Measurements from ENCODE around the gene TSPAN4. TPM values are rescaled to one million over a fixed set of nuclear protein-coding genes. Genes with fewer than 3 reads are reported as not detected.

The TSPAN4 gene
- total RNA-seq, 3 donors from 2014 or later (not counting 1 experiment from before 2014, with no cell fraction given): 11.2 to 18.6 (median 14.6) TPM

- DNase-seq (no peak), ATAC-seq (no peak)
- Mint-ChIP-seq H3K27ac (peak overlapping the region in 1 of 2 donors; percentile 52), H3K27me3 (ENCODE audit: low read depth in 2 of 2) (peaks cover 8 to 35% of the 10 kb centered on the region in 2 donors), H3K9me3 (no peaks in the 10 kb centered on the region), H3K4me1 (peaks cover 0 to 37% of the 10 kb centered on the region in 2 donors), H3K36me3 (no peaks in the 10 kb centered on the region), H3K4me3 (peak overlapping the region; percentile 76)
- TF ChIP-seq CTCF (IDR thresholded peaks at IDR 0.05): no peak
- H3K36me3 ChIP-seq (ENCODE audit: control insufficient read depth, insufficient read depth, low read length): peaks cover 6% of the 10 kb centered on the region
- no peak overlapping the region for H3K27ac ChIP-seq (ENCODE audit: low read length)
- 76% methylated on average over 21 of the region's 21 CpGs for WGBS (ENCODE audit: insufficient coverage)
- H3K4me3 ChIP-seq (ENCODE audit: low read length): no peak overlapping the region
- intact Hi-C loops (cut with micrococcal nuclease): no loop called here
- peaks cover 64% of the 10 kb centered on the region for H3K4me1 ChIP-seq (ENCODE audit: control insufficient read depth, insufficient read depth, low read length)
- peaks cover 19% of the 10 kb centered on the region for H3K27me3 ChIP-seq (ENCODE audit: control insufficient read depth, insufficient read depth, low read length)
- H3K9me3 ChIP-seq (ENCODE audit: control insufficient read depth, insufficient read depth, low read length): no peaks in the 10 kb centered on the region
Measured at GRCh38 chr11:828506-829175, 14.0 kb upstream of the TSPAN4 start.

GRCh38 chr11:829176-829846 is 13.3 kb upstream of the TSPAN4 start:
- peaks cover 70% of the 10 kb centered on the region for H3K4me1 ChIP-seq (ENCODE audit: control insufficient read depth, insufficient read depth, low read length)
- Mint-ChIP-seq H3K4me3 (peak overlapping the region; percentile 72), H3K4me1 (peaks cover 0 to 37% of the 10 kb centered on the region in 2 donors), H3K27ac (no peak overlapping the region), H3K36me3 (no peaks in the 10 kb centered on the region), H3K9me3 (no peaks in the 10 kb centered on the region), H3K27me3 (ENCODE audit: low read depth in 2 of 2) (peaks cover 8 to 35% of the 10 kb centered on the region in 2 donors)
- 16% methylated on average over 40 of the region's 40 CpGs for WGBS (ENCODE audit: insufficient coverage)
- H3K27me3 ChIP-seq (ENCODE audit: control insufficient read depth, insufficient read depth, low read length): peaks cover 19% of the 10 kb centered on the region
- no peaks in the 10 kb centered on the region for H3K9me3 ChIP-seq (ENCODE audit: control insufficient read depth, insufficient read depth, low read length)
- ATAC-seq (no peak), DNase-seq (no peak)
- H3K36me3 ChIP-seq (ENCODE audit: control insufficient read depth, insufficient read depth, low read length): peaks cover 6% of the 10 kb centered on the region
- H3K4me3 ChIP-seq (ENCODE audit: low read length): no peak overlapping the region
- TF ChIP-seq CTCF (IDR thresholded peaks at IDR 0.05): no peak
- intact Hi-C loops (cut with micrococcal nuclease): no loop called here
- no peak overlapping the region for H3K27ac ChIP-seq (ENCODE audit: low read length)

DNA sequence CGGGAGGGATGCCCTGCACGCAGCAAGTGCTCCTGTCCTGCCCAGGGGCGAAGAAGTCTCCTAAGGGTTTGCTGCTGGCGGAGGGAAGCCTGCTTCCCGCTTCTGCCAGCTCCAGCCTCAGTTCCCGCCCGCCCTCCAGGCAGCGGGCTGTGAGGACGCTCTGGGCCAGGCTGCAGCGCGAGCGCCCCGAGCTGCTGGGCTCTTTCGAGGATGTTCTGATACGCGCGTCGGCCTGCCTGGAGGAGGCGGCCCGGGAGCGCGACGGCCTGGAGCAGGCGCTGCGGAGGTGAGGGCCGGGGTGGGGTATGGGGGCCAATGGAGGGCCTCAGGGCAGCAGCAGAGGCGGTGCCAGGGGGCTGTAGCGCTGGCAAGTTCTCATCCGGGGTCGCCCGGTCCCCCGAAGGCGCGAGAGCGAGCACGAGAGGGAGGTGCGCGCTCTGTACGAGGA is 12.8 kb upstream of the TSPAN4 start:
- Mint-ChIP-seq H3K4me1 (peaks cover 0 to 37% of the 10 kb centered on the region in 2 donors), H3K36me3 (no peaks in the 10 kb centered on the region), H3K9me3 (no peaks in the 10 kb centered on the region), H3K27me3 (ENCODE audit: low read depth in 2 of 2) (peaks cover 8 to 35% of the 10 kb centered on the region in 2 donors), H3K4me3 (peak overlapping the region; percentile 72), H3K27ac (no peak overlapping the region)
- no peak for DNase-seq
- 3% methylated on average over 39 of the region's 39 CpGs for WGBS (ENCODE audit: insufficient coverage)
- intact Hi-C loops (cut with micrococcal nuclease): no loop called here
- H3K4me3 ChIP-seq (ENCODE audit: low read length): no peak overlapping the region
- ATAC-seq: peak in 1 of 3 donors; percentile 5
- H3K4me1 ChIP-seq (ENCODE audit: control insufficient read depth, insufficient read depth, low read length): peaks cover 76% of the 10 kb centered on the region
- TF ChIP-seq CTCF (IDR thresholded peaks at IDR 0.05): no peak
- H3K27me3 ChIP-seq (ENCODE audit: control insufficient read depth, insufficient read depth, low read length): peaks cover 19% of the 10 kb centered on the region
- H3K27ac ChIP-seq (ENCODE audit: low read length): no peak overlapping the region
- H3K36me3 ChIP-seq (ENCODE audit: control insufficient read depth, insufficient read depth, low read length): peaks cover 4% of the 10 kb centered on the region
- H3K9me3 ChIP-seq (ENCODE audit: control insufficient read depth, insufficient read depth, low read length): no peaks in the 10 kb centered on the region
